Neural crest cell (in vitro differentiated cells): ENCODE results near the gene COPS6. TPM values are rescaled to one million over a fixed set of nuclear protein-coding genes. Genes with fewer than 3 reads are reported as not detected.
A peak's percentile ranks its signal among the peaks of the same experiment; 100 is the strongest.
"Not testable (repeated sequence)": the region's sequence is repeated elsewhere in the genome, so short reads cannot be mapped to it uniquely, and the experiment has no call there.

Source experiments
- DNase-seq: peaks from one replicate; pipeline ENCODE4 v3.0.0; 2021; ENCODE audit warnings: low read depth, mixed read lengths, low spot score
- H3K27ac Mint-ChIP-seq: one replicate; pipeline ENCODE4 v1.8.0; 2021; ENCODE audit warnings: mild to moderate bottlenecking, mixed read lengths; ENCODE audit not compliant: unreplicated experiment
- H3K27me3 Mint-ChIP-seq: 2 replicates; pipeline ENCODE4 v1.8.0; 2021; ENCODE audit warnings: low read depth, mild to moderate bottlenecking, mixed read lengths
- H3K36me3 Mint-ChIP-seq: 2 replicates; pipeline ENCODE4 v1.8.0; 2021; ENCODE audit warnings: low read depth, mild to moderate bottlenecking, mixed read lengths
- H3K4me1 Mint-ChIP-seq: 2 replicates; pipeline ENCODE4 v1.8.0; 2021; ENCODE audit warnings: mixed read lengths
- H3K4me3 Mint-ChIP-seq: one replicate; pipeline ENCODE4 v1.8.0; 2021; ENCODE audit warnings: mild to moderate bottlenecking, mixed read lengths
- H3K9me3 Mint-ChIP-seq: 2 replicates; pipeline ENCODE4 v1.8.0; 2021; ENCODE audit warnings: mixed read lengths
- CTCF ChIP-seq: fragments of 200-600 bp; sonication (generic); conservative IDR thresholded peaks from 2 replicates; pipeline ENCODE4 v1.5.0; 2021; ENCODE audit warnings: antibody characterized with exemption, mild to moderate bottlenecking
- total RNA-seq: library from RNA; stranded (reverse); gene quantifications from 2 replicates; pipeline ENCODE4 v1.2.1, GENCODE V29; 2021

Gene COPS6
- total RNA-seq, 1 donor from 2014 or later, result 160 TPM

DNA sequence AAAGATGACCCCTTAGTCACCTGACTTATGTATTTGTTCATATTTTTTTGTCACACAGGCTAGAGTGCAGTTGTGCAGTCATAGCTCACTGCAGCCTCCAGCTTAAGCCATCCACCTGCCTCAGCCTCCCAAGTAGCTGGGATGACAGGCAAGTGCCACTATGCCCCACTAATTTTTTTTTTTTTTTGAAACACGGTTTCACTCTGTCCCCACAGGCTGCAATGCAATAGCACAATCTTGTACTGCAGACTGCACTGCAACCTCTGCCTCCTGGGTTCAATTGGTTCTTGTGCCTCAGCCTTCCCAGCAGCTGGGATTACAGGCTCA is 39.8 kb downstream of the COPS6 start:
- no peak overlapping the region for H3K27ac Mint-ChIP-seq
- H3K27me3 Mint-ChIP-seq, result peaks cover 13% of the 10 kb centered on the region
- no peaks in the 10 kb centered on the region for H3K9me3 Mint-ChIP-seq
- peak overlapping the region; percentile 88 for H3K4me3 Mint-ChIP-seq
- TF ChIP-seq CTCF, result no peak
- no peak for DNase-seq
- no peaks in the 10 kb centered on the region for H3K36me3 Mint-ChIP-seq
- peaks cover 29% of the 10 kb centered on the region for H3K4me1 Mint-ChIP-seq

DNA sequence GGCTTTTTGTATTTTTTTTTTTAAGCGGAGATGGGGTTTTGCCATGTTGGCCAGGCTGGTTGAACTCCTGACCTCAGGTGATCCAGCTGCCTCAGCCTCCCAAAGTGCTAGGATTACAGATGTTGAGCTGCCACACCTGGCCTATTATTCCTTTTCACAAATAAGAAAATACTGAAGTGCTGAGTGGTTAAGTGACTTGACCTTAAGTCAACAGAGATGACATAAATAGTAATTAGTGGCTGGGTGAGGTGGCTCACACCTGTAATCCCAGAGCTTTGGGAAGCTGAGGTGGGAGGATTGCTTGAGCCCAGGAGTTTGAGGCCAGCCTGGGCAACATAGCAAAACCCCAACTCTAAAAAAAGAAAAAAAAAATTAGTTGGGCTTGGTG is 41.4 kb downstream of the COPS6 start:
- not testable (repeated sequence) for H3K9me3 Mint-ChIP-seq, H3K36me3 Mint-ChIP-seq, DNase-seq, H3K4me3 Mint-ChIP-seq, H3K27ac Mint-ChIP-seq
- Mint-ChIP-seq H3K4me1 (peaks cover 24% of the 10 kb centered on the region), H3K27me3 (peaks cover 13% of the 10 kb centered on the region)

DNA sequence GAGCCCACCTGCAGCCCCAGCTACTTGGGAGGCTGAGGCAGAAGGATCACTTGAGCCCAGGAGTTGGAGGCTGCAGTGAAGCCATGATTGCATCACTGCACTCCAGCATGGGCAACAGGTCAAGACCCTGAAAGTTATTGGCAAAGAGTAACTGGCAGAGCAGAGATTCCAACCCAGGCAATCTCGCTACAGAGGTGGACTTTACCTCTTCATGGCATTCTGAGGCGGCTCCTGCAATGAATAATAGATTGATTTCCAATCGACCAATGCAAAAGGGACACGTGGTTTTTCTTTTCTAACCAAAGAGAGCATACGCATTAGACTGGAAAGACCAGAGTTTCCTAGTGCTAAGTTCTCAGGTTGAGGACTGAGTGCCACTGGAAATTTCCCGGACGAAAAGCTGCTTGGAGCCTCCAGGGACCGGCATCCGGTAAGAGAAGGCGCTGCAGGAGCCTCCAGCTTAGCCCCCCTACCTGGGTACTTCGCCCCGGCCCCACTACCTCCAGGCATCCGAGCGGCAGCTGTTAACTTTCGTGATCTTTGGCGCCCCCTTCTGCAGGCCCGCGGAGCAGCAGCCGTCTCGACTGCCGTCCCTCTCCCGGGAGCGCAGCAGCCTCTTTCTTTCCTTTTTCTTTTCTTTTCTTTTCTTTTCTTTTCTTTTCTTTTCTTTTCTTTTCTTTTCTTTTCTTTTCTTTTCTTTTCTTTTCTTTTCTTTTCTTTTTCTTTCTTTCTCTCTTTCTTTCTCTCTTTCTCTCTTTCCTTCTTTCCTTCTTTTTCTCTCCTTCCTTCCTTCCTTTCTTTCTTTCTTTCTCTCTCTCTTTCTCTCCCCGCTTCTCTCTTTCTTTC is 42.1 kb downstream of the COPS6 start:
- H3K4me1 Mint-ChIP-seq, result peaks cover 24% of the 10 kb centered on the region
- peak overlapping the region; percentile 34 for H3K4me3 Mint-ChIP-seq
- no peaks in the 10 kb centered on the region for H3K36me3 Mint-ChIP-seq
- TF ChIP-seq CTCF, result peak; percentile 93
- H3K9me3 Mint-ChIP-seq, result no peaks in the 10 kb centered on the region
- H3K27me3 Mint-ChIP-seq, result peaks cover 13% of the 10 kb centered on the region
- no peak overlapping the region for H3K27ac Mint-ChIP-seq
- peak; percentile 96 for DNase-seq

DNA sequence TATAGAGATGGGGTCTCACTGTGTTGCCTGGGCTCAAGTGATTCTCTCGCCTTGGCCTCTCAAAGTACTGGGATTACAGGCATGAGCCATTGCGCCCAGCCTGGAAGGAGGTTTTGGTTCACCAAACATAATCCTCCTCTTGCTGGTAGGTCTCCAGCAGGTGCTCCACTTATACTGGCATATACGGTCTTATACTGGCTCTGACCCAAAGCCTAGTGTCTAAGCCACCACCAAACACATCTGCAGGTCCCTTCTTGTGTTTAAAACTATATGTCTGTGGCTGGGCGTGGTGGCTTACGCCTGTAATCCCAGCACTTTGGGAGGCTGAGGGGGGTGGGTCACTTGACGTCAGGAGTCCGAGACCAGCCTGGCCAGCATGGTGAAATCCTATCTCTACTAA is 43.4 kb downstream of the COPS6 start:
- Mint-ChIP-seq H3K27me3 (peaks cover 9% of the 10 kb centered on the region), H3K36me3 (no peaks in the 10 kb centered on the region), H3K27ac (no peak overlapping the region), H3K4me3 (peak overlapping the region; percentile 66), H3K9me3 (no peaks in the 10 kb centered on the region), H3K4me1 (peaks cover 14% of the 10 kb centered on the region)
- no peak for DNase-seq
- no peak for TF ChIP-seq CTCF

DNA sequence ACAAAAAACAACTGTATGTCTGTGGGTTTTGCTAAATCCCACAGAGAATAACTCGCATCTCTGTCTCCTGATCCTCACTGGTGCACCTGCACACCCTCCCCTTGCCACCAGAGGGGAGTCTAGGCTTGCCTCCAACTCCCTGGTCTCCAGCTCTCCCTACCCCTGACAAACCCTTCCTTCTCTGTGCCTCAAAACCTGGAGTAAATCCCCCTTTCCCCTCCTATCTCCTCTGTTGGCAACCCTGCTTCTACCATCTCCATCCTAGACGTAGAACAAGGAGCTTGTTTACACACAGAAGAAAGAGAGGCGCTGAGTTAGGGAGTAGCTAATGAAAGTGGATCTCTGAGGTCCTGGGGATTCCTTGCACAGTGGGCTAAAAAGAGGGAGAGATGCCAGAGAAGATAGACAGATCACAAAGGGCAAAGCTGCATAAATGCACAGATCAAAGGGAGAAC is 44.0 kb downstream of the COPS6 start:
- peak; percentile 91 for TF ChIP-seq CTCF
- Mint-ChIP-seq H3K4me1 (peaks cover 14% of the 10 kb centered on the region), H3K9me3 (no peaks in the 10 kb centered on the region), H3K27ac (peak overlapping the region; percentile 1), H3K27me3 (peaks cover 9% of the 10 kb centered on the region), H3K4me3 (peak overlapping the region; percentile 66), H3K36me3 (no peaks in the 10 kb centered on the region)
- peak; percentile 63 for DNase-seq
